Natural killer cell (primary cell): ENCODE data around the gene HMGB2. TPM values are rescaled to one million over a fixed set of nuclear protein-coding genes. Genes with fewer than 3 reads are reported as not detected.

ENCODE experiments used
- ATAC-seq, 3 donors: fragments of 150-1000 bp in 2 of 3; fragments of 200-7000 bp in 1 of 3; cut with Tn5 transposase; 1 replicate in 1 of 3; 2 replicates in 2 of 3; pipeline ENCODE4 v1.10.0; 2021; ENCODE audit warnings: mild to moderate bottlenecking in 2 of 3, moderate library complexity in 2 of 3
- DNase-seq, 2 donors: peaks; one replicate each; pipeline versions ENCODE4 v3.0.0 to v3.0.0-alpha.2; 2013 to 2021; ENCODE audit warnings: mixed read lengths in 1 of 2
- H3K27ac ChIP-seq: one replicate; pipeline ENCODE4 v1.5.1; 2013; ENCODE audit warnings: mild to moderate bottlenecking, low read length
- H3K27me3 ChIP-seq: one replicate; pipeline ENCODE4 v1.6.1; 2013; ENCODE audit warnings: low read length; ENCODE audit not compliant: control insufficient read depth, insufficient read depth
- H3K36me3 ChIP-seq: one replicate; pipeline ENCODE4 v1.6.1; 2013; ENCODE audit warnings: low read length; ENCODE audit not compliant: control insufficient read depth, insufficient read depth
- H3K4me1 ChIP-seq: one replicate; pipeline ENCODE4 v1.6.1; 2013; ENCODE audit warnings: low read length; ENCODE audit not compliant: control insufficient read depth, insufficient read depth
- H3K4me3 ChIP-seq: one replicate; pipeline ENCODE4 v1.5.1; 2013; ENCODE audit warnings: low read length
- H3K9me3 ChIP-seq: one replicate; pipeline ENCODE4 v1.6.1; 2013; ENCODE audit warnings: low read length; ENCODE audit not compliant: control insufficient read depth, insufficient read depth
- H3K27ac Mint-ChIP-seq, 2 donors: one replicate each; pipeline ENCODE4 v1.8.0; 2022; ENCODE audit warnings: mild to moderate bottlenecking in 2 of 2, mixed read lengths in 2 of 2, moderate library complexity in 1 of 2
- H3K27me3 Mint-ChIP-seq, 2 donors: one replicate each; pipeline ENCODE4 v1.8.0; 2022; ENCODE audit warnings: low read depth in 2 of 2, mixed read lengths in 2 of 2
- H3K36me3 Mint-ChIP-seq: one replicate; pipeline ENCODE4 v1.8.0; 2022; ENCODE audit warnings: mixed read lengths
- H3K4me1 Mint-ChIP-seq, 2 donors: one replicate each; pipeline ENCODE4 v1.8.0; 2022; ENCODE audit warnings: mixed read lengths in 2 of 2
- H3K4me3 Mint-ChIP-seq: one replicate; pipeline ENCODE4 v1.8.0; 2022; ENCODE audit warnings: mild to moderate bottlenecking, moderate library complexity, mixed read lengths
- H3K9me3 Mint-ChIP-seq, 2 donors: one replicate each; pipeline ENCODE4 v1.8.0; 2022; ENCODE audit warnings: mixed read lengths in 2 of 2
- whole genome bisulfite sequencing: methylation state at CpG from one replicate; pipeline ENCODE4 v1.1.7; 2013; ENCODE audit warnings: missing lambda C conversion rate; ENCODE audit not compliant: insufficient coverage; 5-methylcytosine and 5-hydroxymethylcytosine counted together
- intact Hi-C: fragments of 100-400 bp; cut with micrococcal nuclease; formaldehyde crosslinking; loops from one replicate; pipeline ENCODE4 v1.14.2; 2022
- total RNA-seq, 4 donors: library from RNA; stranded (reverse); fragments of 120-200 nt in 1 of 4; gene quantifications; one replicate each; pipeline versions ENCODE4 v1.2.3 to v1.2.4, GENCODE V29; 2013 to 2022
- TF ChIP-seq, protein P1 (sequence below): fragments of 200-600 bp; IDR thresholded peaks from one replicate; pipeline ENCODE4 v1.8.0; 2022; ENCODE audit warnings: antibody characterized with exemption

HMGB2 gene
- total RNA-seq, 3 donors from 2014 or later (not counting 1 experiment from before 2014, with no cell fraction given), result 145 to 214 (median 151) TPM

DNA sequence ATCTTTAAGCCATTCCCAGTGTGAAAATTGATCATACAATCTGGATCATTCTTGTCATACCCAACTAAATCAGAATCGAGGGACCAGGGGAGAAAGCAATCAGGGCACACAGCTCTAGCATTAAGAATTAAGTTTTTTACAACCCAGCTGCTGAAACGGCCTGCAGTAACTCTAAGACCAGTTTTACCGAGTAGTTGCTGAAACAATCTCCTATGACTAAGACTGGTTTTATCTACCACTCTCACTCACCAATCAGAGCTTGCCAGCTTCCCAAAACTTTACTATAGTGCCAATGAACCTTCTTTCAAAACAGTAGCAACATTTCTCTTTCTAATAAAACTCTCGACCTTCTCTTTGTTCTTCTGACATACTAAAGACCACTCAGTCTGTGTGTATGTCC, 33.8 kb upstream of the HMGB2 start:
- intact Hi-C loops, result no loop called here
- Mint-ChIP-seq H3K27ac (no peak overlapping the region), H3K27me3 (peaks cover 0 to 2% of the 10 kb centered on the region in 2 donors), H3K36me3 (no peaks in the 10 kb centered on the region), H3K4me1 (peaks cover 16 to 21% of the 10 kb centered on the region in 2 donors), H3K9me3 (no peaks in the 10 kb centered on the region), H3K4me3 (no peak overlapping the region)
- H3K4me1 ChIP-seq, result peaks cover 16% of the 10 kb centered on the region
- ATAC-seq, result no peak
- H3K27me3 ChIP-seq, result no peaks in the 10 kb centered on the region
- 65% methylated on average over 4 of the region's 4 CpGs for WGBS
- DNase-seq, result no peak
- no peak overlapping the region for H3K4me3 ChIP-seq
- H3K9me3 ChIP-seq, result no peaks in the 10 kb centered on the region
- TF ChIP-seq, protein P1, sequence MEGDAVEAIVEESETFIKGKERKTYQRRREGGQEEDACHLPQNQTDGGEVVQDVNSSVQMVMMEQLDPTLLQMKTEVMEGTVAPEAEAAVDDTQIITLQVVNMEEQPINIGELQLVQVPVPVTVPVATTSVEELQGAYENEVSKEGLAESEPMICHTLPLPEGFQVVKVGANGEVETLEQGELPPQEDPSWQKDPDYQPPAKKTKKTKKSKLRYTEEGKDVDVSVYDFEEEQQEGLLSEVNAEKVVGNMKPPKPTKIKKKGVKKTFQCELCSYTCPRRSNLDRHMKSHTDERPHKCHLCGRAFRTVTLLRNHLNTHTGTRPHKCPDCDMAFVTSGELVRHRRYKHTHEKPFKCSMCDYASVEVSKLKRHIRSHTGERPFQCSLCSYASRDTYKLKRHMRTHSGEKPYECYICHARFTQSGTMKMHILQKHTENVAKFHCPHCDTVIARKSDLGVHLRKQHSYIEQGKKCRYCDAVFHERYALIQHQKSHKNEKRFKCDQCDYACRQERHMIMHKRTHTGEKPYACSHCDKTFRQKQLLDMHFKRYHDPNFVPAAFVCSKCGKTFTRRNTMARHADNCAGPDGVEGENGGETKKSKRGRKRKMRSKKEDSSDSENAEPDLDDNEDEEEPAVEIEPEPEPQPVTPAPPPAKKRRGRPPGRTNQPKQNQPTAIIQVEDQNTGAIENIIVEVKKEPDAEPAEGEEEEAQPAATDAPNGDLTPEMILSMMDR, result no peak
- no peak overlapping the region for H3K27ac ChIP-seq
- H3K36me3 ChIP-seq, result no peaks in the 10 kb centered on the region

DNA sequence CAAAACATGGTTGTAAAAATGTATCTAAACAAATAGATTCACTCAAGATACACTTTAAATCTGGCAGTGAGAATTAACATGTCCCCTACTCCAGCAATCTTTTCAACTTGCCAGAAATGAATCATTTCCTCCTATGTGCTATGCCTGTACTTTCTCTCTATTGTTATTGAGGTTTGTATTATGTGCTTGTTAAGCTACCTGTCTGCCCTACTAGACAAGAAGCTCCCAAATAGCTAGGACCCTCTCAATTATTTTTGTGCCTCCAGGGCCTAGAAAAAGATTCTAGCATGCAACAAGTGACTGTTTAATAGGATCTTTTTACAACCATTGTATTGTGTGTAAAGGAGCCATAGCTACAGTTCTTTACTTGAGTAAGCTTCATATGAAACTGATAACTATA, 33.1 kb upstream of the HMGB2 start:
- Mint-ChIP-seq H3K36me3 (no peaks in the 10 kb centered on the region), H3K27ac (no peak overlapping the region), H3K4me3 (peak overlapping the region; percentile 61), H3K9me3 (no peaks in the 10 kb centered on the region), H3K27me3 (peaks cover 0 to 2% of the 10 kb centered on the region in 2 donors), H3K4me1 (peaks cover 16 to 21% of the 10 kb centered on the region in 2 donors)
- H3K36me3 ChIP-seq, result no peaks in the 10 kb centered on the region
- TF ChIP-seq, protein P1, result no peak
- intact Hi-C loops, result no loop called here
- H3K4me3 ChIP-seq, result no peak overlapping the region
- peaks cover 16% of the 10 kb centered on the region for H3K4me1 ChIP-seq
- no peaks in the 10 kb centered on the region for H3K27me3 ChIP-seq
- ATAC-seq (no peak), DNase-seq (no peak)
- no peaks in the 10 kb centered on the region for H3K9me3 ChIP-seq
- no peak overlapping the region for H3K27ac ChIP-seq

DNA sequence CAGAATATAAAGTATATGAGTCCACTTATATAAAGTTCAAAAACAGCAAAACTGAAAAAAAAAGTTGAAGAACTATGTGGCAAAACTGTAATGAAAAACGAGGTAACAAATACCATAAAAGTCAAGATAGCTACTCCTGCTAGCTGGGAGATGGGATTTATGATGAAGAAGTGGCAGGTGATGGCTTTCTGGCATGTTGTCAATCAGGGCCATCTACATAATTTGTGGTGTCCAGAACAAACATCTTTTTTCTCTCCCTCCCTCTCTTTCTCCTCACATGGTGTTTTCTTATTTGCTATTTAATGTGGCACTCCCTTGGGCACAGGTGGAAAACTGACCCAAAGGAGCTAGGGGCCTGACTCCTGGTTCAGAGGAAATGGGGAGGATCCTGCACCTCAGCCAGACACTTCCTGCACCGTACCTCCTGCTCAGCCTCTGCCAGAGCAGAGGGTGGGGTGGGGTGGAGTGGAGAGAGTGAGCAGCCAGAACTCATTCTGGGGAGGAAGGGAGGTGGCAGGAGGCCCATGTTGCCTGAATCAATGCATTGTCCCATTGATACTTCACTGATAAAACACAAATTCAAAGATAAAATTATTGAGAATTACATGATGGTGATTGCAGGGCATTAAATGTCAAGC, 31.3 kb upstream of the HMGB2 start:
- no peaks in the 10 kb centered on the region for H3K27me3 ChIP-seq
- no peak for ATAC-seq
- DNase-seq, result peak in 1 of 2 donors; percentile 17
- Mint-ChIP-seq H3K9me3 (no peaks in the 10 kb centered on the region), H3K36me3 (no peaks in the 10 kb centered on the region), H3K4me1 (peaks cover 7% of the 10 kb centered on the region in 2 donors), H3K27ac (no peak overlapping the region), H3K27me3 (peaks cover 0 to 2% of the 10 kb centered on the region in 2 donors), H3K4me3 (no peak overlapping the region)
- intact Hi-C loops, result no loop called here
- peaks cover 9% of the 10 kb centered on the region for H3K4me1 ChIP-seq
- no peaks in the 10 kb centered on the region for H3K36me3 ChIP-seq
- no peak overlapping the region for H3K27ac ChIP-seq
- TF ChIP-seq, protein P1, result no peak
- no peaks in the 10 kb centered on the region for H3K9me3 ChIP-seq
- H3K4me3 ChIP-seq, result no peak overlapping the region
- 0% methylated on average over 2 of the region's 2 CpGs for WGBS

DNA sequence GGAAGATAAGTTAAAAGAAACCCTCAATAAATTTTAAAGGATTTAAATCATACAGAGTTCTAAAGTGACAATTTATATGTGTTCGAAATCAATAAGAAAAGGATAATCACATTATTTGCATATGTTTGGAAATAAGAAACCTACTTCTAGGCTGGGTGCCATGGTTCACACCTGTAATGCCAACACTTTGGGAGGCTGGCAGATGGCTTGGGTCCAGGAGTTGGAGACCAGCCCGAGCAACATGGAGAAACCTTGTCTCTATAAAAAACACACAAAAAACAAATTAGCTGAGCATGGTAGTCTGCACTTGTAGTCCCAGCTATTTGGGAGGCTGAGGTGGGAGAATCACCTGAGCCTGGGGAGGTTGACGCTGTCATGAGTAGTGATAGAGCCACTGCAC, 28.5 kb upstream of the HMGB2 start:
- no peak for ATAC-seq
- TF ChIP-seq, protein P1, result no peak
- 95% methylated on average over 2 of the region's 3 CpGs for whole genome bisulfite sequencing
- intact Hi-C loops, result no loop called here
- no peak overlapping the region for H3K27ac ChIP-seq
- H3K4me3 ChIP-seq, result no peak overlapping the region
- no peak for DNase-seq
- Mint-ChIP-seq H3K27ac (no peak overlapping the region), H3K36me3 (no peaks in the 10 kb centered on the region), H3K27me3 (peaks cover 0 to 2% of the 10 kb centered on the region in 2 donors), H3K9me3 (no peaks in the 10 kb centered on the region), H3K4me1 (peaks cover 5 to 6% of the 10 kb centered on the region in 2 donors), H3K4me3 (no peak overlapping the region)
- H3K9me3 ChIP-seq, result no peaks in the 10 kb centered on the region
- no peaks in the 10 kb centered on the region for H3K36me3 ChIP-seq
- no peaks in the 10 kb centered on the region for H3K27me3 ChIP-seq
- peaks cover 9% of the 10 kb centered on the region for H3K4me1 ChIP-seq
